Endothelial cell of umbilical vein (primary cell): ENCODE data around the gene STOX1. TPM values are rescaled to one million over a fixed set of nuclear protein-coding genes. Genes with fewer than 3 reads are reported as not detected.

Experiments
- BruUV-seq: library from RNA; stranded (reverse); fragments of 400-500 nt; replicated peaks from 2 replicates; lab custom pipeline; 2021; lab: Mats Ljungman, UMichigan
- CTCF ChIA-PET: fragments of 300-600, 350-600 bp; sonication (Branson Sonifier 250); formaldehyde crosslinking; loops from one replicate; lab custom pipeline; 2021; ENCODE audit warnings: antibody characterized with exemption, inconsistent platforms; lab: Charles Lee
- POLR2A ChIA-PET: fragments of 300-600, 350-600 bp; sonication (Branson Sonifier 250); formaldehyde crosslinking; loops from one replicate; lab custom pipeline; 2021; ENCODE audit warnings: antibody characterized with exemption, inconsistent platforms; lab: Charles Lee
- DNase-seq: peaks from one replicate; pipeline ENCODE4 v3.0.0-alpha.2; 2011; ENCODE audit warnings: low read depth, low spot score
- FAIRE-seq: peaks from 2 replicates; lab custom pipeline; 2011; peaks lifted over from hg19 to GRCh38; lab: Jason Lieb, UNC
- H2AFZ ChIP-seq: 2 replicates; pipeline ENCODE4 v1.6.0; 2012; ENCODE audit warnings: low read depth, low read length, control low read depth, inconsistent platforms
- H3K27ac ChIP-seq: 2 replicates; pipeline ENCODE4 v1.5.1; 2011; ENCODE audit warnings: low read depth, mild to moderate bottlenecking, control low read depth, low read length, moderate library complexity; ENCODE audit not compliant: insufficient read depth
- H3K27me3 ChIP-seq, 2 experiments: 2 replicates each; pipeline versions ENCODE4 v1.6.0 to v1.6.1; 2011; ENCODE audit warnings: low read length in 2 of 2, mixed read lengths in 1 of 2; ENCODE audit not compliant: control insufficient read depth in 2 of 2, insufficient read depth in 2 of 2
- H3K36me3 ChIP-seq, 2 experiments: 2 replicates in 1 of 2; 3 replicates in 1 of 2; pipeline ENCODE4 v1.5.1; 2011; ENCODE audit warnings: low read length in 2 of 2, mild to moderate bottlenecking in 1 of 2, moderate library complexity in 1 of 2; ENCODE audit not compliant: control insufficient read depth in 2 of 2, insufficient read depth in 2 of 2; ENCODE audit errors: extremely low read depth in 1 of 2
- H3K4me1 ChIP-seq: 3 replicates; pipeline ENCODE4 v1.5.1; 2011; ENCODE audit warnings: mild to moderate bottlenecking, low read length; ENCODE audit not compliant: control insufficient read depth, insufficient read depth; ENCODE audit errors: extremely low read depth
- H3K4me2 ChIP-seq: 2 replicates; pipeline ENCODE4 v1.6.1; 2011; ENCODE audit warnings: low read length, control low read depth, mixed read lengths; ENCODE audit not compliant: insufficient read depth
- H3K4me3 ChIP-seq, 3 experiments: fragments of 200-600 bp in 1 of 3; sonication (generic), shearing (Covaris generic) in 1 of 3; replicated peaks in 1 of 3; 2 replicates each; pipeline ENCODE4 v1.5.1; 2011 to 2016; ENCODE audit warnings: control low read depth in 3 of 3, low read length in 3 of 3, mild to moderate bottlenecking in 2 of 3, inconsistent platforms in 1 of 3, low read depth in 1 of 3, moderate library complexity in 1 of 3; ENCODE audit not compliant: insufficient read depth in 1 of 3
- H3K79me2 ChIP-seq: 2 replicates; pipeline ENCODE4 v1.6.0; 2012; ENCODE audit warnings: low read length, inconsistent platforms; ENCODE audit not compliant: control insufficient read depth, insufficient read depth
- H3K9ac ChIP-seq: replicated peaks from 2 replicates; pipeline ENCODE3; 2011; ENCODE audit warnings: low read length, control low read depth; ENCODE audit not compliant: insufficient read depth; ENCODE audit errors: extremely low read depth
- H3K9me1 ChIP-seq: replicated peaks from 3 replicates; pipeline ENCODE4 v1.6.0; 2011; ENCODE audit warnings: mild to moderate bottlenecking, low read length; ENCODE audit not compliant: control insufficient read depth, insufficient read depth; ENCODE audit errors: extremely low read depth
- H3K9me3 ChIP-seq: replicated peaks from 2 replicates; pipeline ENCODE4 v1.5.1; 2012; ENCODE audit warnings: low read length, inconsistent platforms; ENCODE audit not compliant: control insufficient read depth, insufficient read depth
- H4K20me1 ChIP-seq: replicated peaks from 2 replicates; pipeline ENCODE3; 2011; ENCODE audit warnings: mild to moderate bottlenecking, low read length; ENCODE audit not compliant: control insufficient read depth, insufficient read depth; ENCODE audit errors: extremely low read depth
- CTCF ChIP-seq, 2 donors: IDR thresholded peaks; 1 replicate in 1 of 2; 2 replicates in 1 of 2; pipeline ENCODE4 v1.5.1; 2011; ENCODE audit warnings: low read length in 2 of 2, mild to moderate bottlenecking in 2 of 2, moderate library complexity in 2 of 2, control low read depth in 1 of 2, inconsistent platforms in 1 of 2, low read depth in 1 of 2; ENCODE audit not compliant: insufficient read depth in 1 of 2; ENCODE audit errors: extremely low read depth in 1 of 2
- EZH2 ChIP-seq: IDR thresholded peaks from 2 replicates; pipeline ENCODE4 v1.6.1; 2012; ENCODE audit warnings: borderline replicate concordance, low read depth, mild to moderate bottlenecking, moderate library complexity, low read length, inconsistent platforms; ENCODE audit not compliant: severe bottlenecking
- FOS ChIP-seq: IDR thresholded peaks from 2 replicates; pipeline ENCODE4 v1.6.1; 2011; ENCODE audit warnings: mild to moderate bottlenecking, low read length, moderate library complexity, borderline replicate concordance; ENCODE audit not compliant: insufficient read depth
- GATA2 ChIP-seq: IDR thresholded peaks from 2 replicates; pipeline ENCODE4 v1.7.0; 2011; ENCODE audit warnings: low read depth, mild to moderate bottlenecking, moderate library complexity, mixed read lengths, low read length; ENCODE audit not compliant: insufficient read length, insufficient read depth
- JUN ChIP-seq: IDR thresholded peaks from 2 replicates; pipeline ENCODE4 v1.6.1; 2011; ENCODE audit warnings: borderline replicate concordance, low read depth; ENCODE audit not compliant: insufficient read length, insufficient read depth
- MAX ChIP-seq: IDR thresholded peaks from 2 replicates; pipeline ENCODE4 v1.6.1; 2011; ENCODE audit not compliant: insufficient read depth, insufficient read length
- MYC ChIP-seq: IDR thresholded peaks from one replicate; pipeline ENCODE4 v1.6.1; 2011; ENCODE audit warnings: mild to moderate bottlenecking, low read depth, low read length
- POLR2A ChIP-seq: IDR thresholded peaks from 2 replicates; pipeline ENCODE4 v1.6.1; 2012; ENCODE audit warnings: low read depth, mild to moderate bottlenecking, control low read depth, low read length
- POLR2AphosphoS5 ChIP-seq: IDR thresholded peaks from 2 replicates; pipeline ENCODE4 v1.6.1; 2012; ENCODE audit warnings: low read depth, mild to moderate bottlenecking, control low read depth, low read length, moderate library complexity; ENCODE audit not compliant: insufficient read depth
- dilution Hi-C: fragments of 300-500 bp; cut with MboI; formaldehyde crosslinking; loops from one replicate; pipeline ENCODE4 v1.15.0; 2019; ENCODE audit warnings: low sequenced_read_pairs; ENCODE audit not compliant: extremely low pct_ligation_motif_present
- intact Hi-C: fragments of 100-400 bp; cut with micrococcal nuclease; formaldehyde crosslinking; loops from one replicate; pipeline ENCODE4 v1.10.0; 2022
- polyA plus RNA-seq, 4 experiments: library from polyadenylated mRNA; depleted of rRNA in 3 of 4; stranded (reverse) in 3 of 4; unstranded in 1 of 4; fragments of >200 nt; gene quantifications; 2 replicates each; pipeline versions ENCODE4 v1.2.1 to v1.2.3, GENCODE V29; 2011 to 2012; ENCODE audit warnings: missing spikeins in 1 of 4
- total RNA-seq: library from RNA; stranded (reverse); gene quantifications from 2 replicates; pipeline ENCODE4 v1.2.3, GENCODE V29; 2021

STOX1 gene
- total and polyA plus RNA-seq, 2 donors (not counting 3 experiments of a cell fraction or from before 2014, with no cell fraction given), result 0.06 to 0.20 TPM

- no peaks in the 10 kb centered on the region for H3K9me3 ChIP-seq
- H3K79me2 ChIP-seq, result no peaks in the 10 kb centered on the region
- H3K9me1 ChIP-seq, result no peaks in the 10 kb centered on the region
- dilution Hi-C loops, result no loop called here
- BruUV-seq, result no TSS peak
- H3K4me2 ChIP-seq, result no peak overlapping the region
- H3K4me3 ChIP-seq, result no peak overlapping the region
- no peaks in the 10 kb centered on the region for H4K20me1 ChIP-seq
- ChIA-PET POLR2A (no interaction called here), CTCF (no interaction called here)
- no peak overlapping the region for H2AFZ ChIP-seq
- intact Hi-C loops, result no loop called here
- no peak for TF ChIP-seq JUN
- no peaks in the 10 kb centered on the region for H3K4me1 ChIP-seq
- H3K9ac ChIP-seq, result no peak overlapping the region
- FAIRE-seq (no peak), DNase-seq (no peak)
- H3K27me3 ChIP-seq, result peaks cover 6 to 15% of the 10 kb centered on the region in 2 experiments
- H3K27ac ChIP-seq, result no peak overlapping the region
- no peaks in the 10 kb centered on the region for H3K36me3 ChIP-seq
Observed at GRCh38 chr10:68869623-68870022, 42.3 kb downstream of the STOX1 start.

- H3K27ac ChIP-seq, result no peak overlapping the region
- H3K9me1 ChIP-seq, result no peaks in the 10 kb centered on the region
- H3K9me3 ChIP-seq, result no peaks in the 10 kb centered on the region
- no peaks in the 10 kb centered on the region for H3K4me1 ChIP-seq
- dilution Hi-C loops, result no loop called here
- no peak overlapping the region for H3K4me3 ChIP-seq
- no peaks in the 10 kb centered on the region for H4K20me1 ChIP-seq
- H3K27me3 ChIP-seq, result peaks cover 6 to 15% of the 10 kb centered on the region in 2 experiments
- H2AFZ ChIP-seq, result no peak overlapping the region
- DNase-seq, result no peak
- no peaks in the 10 kb centered on the region for H3K36me3 ChIP-seq
- no peak for FAIRE-seq
- ChIA-PET POLR2A (no interaction called here), CTCF (no interaction called here)
- TF ChIP-seq GATA2 (no peak), POLR2AphosphoS5 (no peak), POLR2A (no peak), MAX (no peak), CTCF (IDR thresholded peaks at IDR 0.05; ENCODE audit: extremely low read depth in 1 of 2, insufficient read depth in 1 of 2, low read depth in 1 of 2, low read length in 2 of 2) (no peak), MYC (no peak), FOS (no peak), JUN (no peak), EZH2 (no peak)
- no peak overlapping the region for H3K9ac ChIP-seq
- H3K4me2 ChIP-seq, result no peak overlapping the region
- H3K79me2 ChIP-seq, result no peaks in the 10 kb centered on the region
- no TSS peak for BruUV-seq
- intact Hi-C loops, result no loop called here
Observed at GRCh38 chr10:68870061-68870460, 42.7 kb downstream of the STOX1 start.
